ENCODE data around the gene ADRM1. TPM values are rescaled to one million over a fixed set of nuclear protein-coding genes. Genes with fewer than 3 reads are reported as not detected.

ADRM1 gene
- total RNA-seq, 2 experiments from 2014 or later, result 40.8 to 44.3 TPM

- ATAC-seq (ENCODE audit: poor library complexity) (no peak), DNase-seq (no peak)
- TF ChIP-seq, protein P1, sequence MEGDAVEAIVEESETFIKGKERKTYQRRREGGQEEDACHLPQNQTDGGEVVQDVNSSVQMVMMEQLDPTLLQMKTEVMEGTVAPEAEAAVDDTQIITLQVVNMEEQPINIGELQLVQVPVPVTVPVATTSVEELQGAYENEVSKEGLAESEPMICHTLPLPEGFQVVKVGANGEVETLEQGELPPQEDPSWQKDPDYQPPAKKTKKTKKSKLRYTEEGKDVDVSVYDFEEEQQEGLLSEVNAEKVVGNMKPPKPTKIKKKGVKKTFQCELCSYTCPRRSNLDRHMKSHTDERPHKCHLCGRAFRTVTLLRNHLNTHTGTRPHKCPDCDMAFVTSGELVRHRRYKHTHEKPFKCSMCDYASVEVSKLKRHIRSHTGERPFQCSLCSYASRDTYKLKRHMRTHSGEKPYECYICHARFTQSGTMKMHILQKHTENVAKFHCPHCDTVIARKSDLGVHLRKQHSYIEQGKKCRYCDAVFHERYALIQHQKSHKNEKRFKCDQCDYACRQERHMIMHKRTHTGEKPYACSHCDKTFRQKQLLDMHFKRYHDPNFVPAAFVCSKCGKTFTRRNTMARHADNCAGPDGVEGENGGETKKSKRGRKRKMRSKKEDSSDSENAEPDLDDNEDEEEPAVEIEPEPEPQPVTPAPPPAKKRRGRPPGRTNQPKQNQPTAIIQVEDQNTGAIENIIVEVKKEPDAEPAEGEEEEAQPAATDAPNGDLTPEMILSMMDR (IDR thresholded peaks at IDR 0.05), result no peak
- no peak overlapping the region for H3K4me3 ChIP-seq (ENCODE audit: low read length)
- H3K27me3 Mint-ChIP-seq, result no peaks in the 10 kb centered on the region
- H3K27me3 ChIP-seq (ENCODE audit: control insufficient read depth in 1 of 2, insufficient read depth in 2 of 2, low read length in 2 of 2), result no peaks in the 10 kb centered on the region
- no peaks in the 10 kb centered on the region for H3K4me1 ChIP-seq (ENCODE audit: insufficient read depth, low read length)
- no peaks in the 10 kb centered on the region for H3K4me1 Mint-ChIP-seq (ENCODE audit: low read depth)
- intact Hi-C loops (cut with DNase I, micrococcal nuclease), result no loop called here
- POLR2A ChIA-PET, result interaction anchor here (0.6 kb wide), 1 partner anchor 247 kb away, joined by 3 read pairs; no protein-coding TSS in a partner anchor
- no peaks in the 10 kb centered on the region for H3K9me3 ChIP-seq (ENCODE audit: control insufficient read depth in 1 of 2, insufficient read depth in 1 of 2, low read length in 2 of 2)
- CTCF ChIA-PET, result no interaction called here
- no peaks in the 10 kb centered on the region for H3K9me3 Mint-ChIP-seq
- peaks cover 71% of the 10 kb centered on the region for H3K36me3 ChIP-seq (ENCODE audit: insufficient read depth, low read length)
- H3K27ac ChIP-seq (ENCODE audit: low read depth in 1 of 2, low read length in 2 of 2), result no peak overlapping the region
- H3K36me3 Mint-ChIP-seq (ENCODE audit: low read depth), result peaks cover 75% of the 10 kb centered on the region
- no peak overlapping the region for H3K27ac Mint-ChIP-seq
- H3K4me3 Mint-ChIP-seq, result no peak overlapping the region
Measured at GRCh38 chr20:62282877-62283503, 19.8 kb upstream of the ADRM1 start.

DNA sequence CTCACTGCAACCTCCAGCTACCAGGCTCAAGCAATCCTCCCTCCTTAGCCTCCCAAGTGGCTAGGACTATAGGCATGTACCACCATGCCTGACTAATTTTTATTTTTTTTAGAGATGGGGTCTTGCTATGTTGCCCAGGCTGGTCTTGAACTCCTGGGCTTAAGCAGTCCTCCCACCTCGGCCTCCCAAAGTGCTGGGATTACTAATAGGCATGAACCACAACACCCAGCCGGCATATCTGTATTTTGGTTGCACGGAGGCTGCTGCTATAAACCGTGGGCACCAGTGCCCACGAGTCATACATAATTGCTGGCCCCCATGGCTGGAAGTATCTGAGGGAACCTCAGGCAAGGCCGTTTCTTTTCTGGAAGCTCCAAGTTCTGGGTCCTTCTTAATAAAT, 18.3 kb upstream of the ADRM1 start:
- intact Hi-C loops (cut with DNase I, micrococcal nuclease), result no loop called here

DNA sequence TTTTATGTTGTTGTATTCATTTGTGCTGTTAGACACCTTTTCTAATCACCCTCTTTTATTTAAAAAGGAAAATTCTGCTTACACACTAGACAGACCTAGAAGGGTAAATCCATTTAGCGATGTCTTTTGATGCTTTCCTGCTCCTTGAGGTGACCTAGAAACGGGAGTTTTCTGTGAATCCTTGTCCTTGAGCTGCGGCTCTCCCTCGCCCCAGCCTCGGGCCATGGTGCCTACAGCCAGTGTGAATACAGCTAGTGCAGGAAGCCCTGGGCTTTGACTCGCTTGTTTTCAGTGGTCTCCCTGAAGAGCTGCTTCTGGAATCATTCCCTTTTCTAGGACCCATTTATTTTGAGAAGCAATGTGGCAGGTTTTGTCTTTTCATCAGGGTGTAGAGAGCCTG, 17.6 kb upstream of the ADRM1 start:
- Histone ChIP-seq H3K36me3 (ENCODE audit: insufficient read depth, low read length) (peaks cover 64% of the 10 kb centered on the region), H3K27me3 (ENCODE audit: control insufficient read depth in 1 of 2, insufficient read depth in 2 of 2, low read length in 2 of 2) (no peaks in the 10 kb centered on the region), H3K9me3 (ENCODE audit: control insufficient read depth in 1 of 2, insufficient read depth in 1 of 2, low read length in 2 of 2) (no peaks in the 10 kb centered on the region), H3K27ac (ENCODE audit: low read depth in 1 of 2, low read length in 2 of 2) (no peak overlapping the region), H3K4me1 (ENCODE audit: insufficient read depth, low read length) (no peaks in the 10 kb centered on the region), H3K4me3 (ENCODE audit: low read length) (no peak overlapping the region)
- Mint-ChIP-seq H3K27me3 (no peaks in the 10 kb centered on the region), H3K27ac (no peak overlapping the region), H3K4me3 (no peak overlapping the region), H3K9me3 (no peaks in the 10 kb centered on the region), H3K36me3 (ENCODE audit: low read depth) (peaks cover 71% of the 10 kb centered on the region), H3K4me1 (ENCODE audit: low read depth) (no peaks in the 10 kb centered on the region)
- intact Hi-C loops (cut with DNase I, micrococcal nuclease), result no loop called here
- CTCF ChIA-PET, result no interaction called here
- ATAC-seq (ENCODE audit: poor library complexity) (no peak), DNase-seq (no peak)
- TF ChIP-seq, protein P1 (IDR thresholded peaks at IDR 0.05), result no peak
- POLR2A ChIA-PET, result no interaction called here

More for the DNA sequence above, 18.3 kb upstream of the ADRM1 start:
- Histone ChIP-seq H3K4me1 (ENCODE audit: insufficient read depth, low read length) (no peaks in the 10 kb centered on the region), H3K27me3 (ENCODE audit: control insufficient read depth in 1 of 2, insufficient read depth in 2 of 2, low read length in 2 of 2) (no peaks in the 10 kb centered on the region), H3K27ac (ENCODE audit: low read depth in 1 of 2, low read length in 2 of 2) (no peak overlapping the region), H3K9me3 (ENCODE audit: control insufficient read depth in 1 of 2, insufficient read depth in 1 of 2, low read length in 2 of 2) (no peaks in the 10 kb centered on the region), H3K4me3 (ENCODE audit: low read length) (no peak overlapping the region), H3K36me3 (ENCODE audit: insufficient read depth, low read length) (peaks cover 68% of the 10 kb centered on the region)
- ATAC-seq (ENCODE audit: poor library complexity) (no peak), DNase-seq (no peak)
- Mint-ChIP-seq H3K4me3 (no peak overlapping the region), H3K9me3 (no peaks in the 10 kb centered on the region), H3K36me3 (ENCODE audit: low read depth) (peaks cover 73% of the 10 kb centered on the region), H3K27ac (no peak overlapping the region), H3K27me3 (no peaks in the 10 kb centered on the region), H3K4me1 (ENCODE audit: low read depth) (no peaks in the 10 kb centered on the region)
- CTCF ChIA-PET, result no interaction called here
- POLR2A ChIA-PET, result no interaction called here
- TF ChIP-seq, protein P1 (IDR thresholded peaks at IDR 0.05), result no peak

Measured in CD4-positive, alpha-beta T cell (primary cell).